Upper lobe of left lung (tissue), 4 donors: ENCODE results near the gene IL17RD.

Source experiments
- EP300 ChIP-seq, 4 donors: sonication (generic); formaldehyde crosslinking; IDR thresholded peaks; one replicate each; pipeline ENCODE4 v1.5.1; 2017; ENCODE audit warnings: antibody characterized with exemption in 4 of 4, control low read depth in 2 of 4
- POLR2A ChIP-seq, 4 donors: fragments of 450-650 bp; IDR thresholded peaks; one replicate each; pipeline ENCODE4 v1.5.1; 2016 to 2017; ENCODE audit warnings: antibody characterized with exemption in 4 of 4, mild to moderate bottlenecking in 2 of 4
- TF ChIP-seq, protein P1 (sequence below), 6 experiments: fragments of 450-650 bp in 4 of 6; fragments of 200-600 bp in 2 of 6; sonication (generic) in 2 of 6; IDR thresholded peaks; one replicate each; pipeline ENCODE4 v1.5.1; 2016 to 2019; ENCODE audit warnings: antibody characterized with exemption in 6 of 6

DNA sequence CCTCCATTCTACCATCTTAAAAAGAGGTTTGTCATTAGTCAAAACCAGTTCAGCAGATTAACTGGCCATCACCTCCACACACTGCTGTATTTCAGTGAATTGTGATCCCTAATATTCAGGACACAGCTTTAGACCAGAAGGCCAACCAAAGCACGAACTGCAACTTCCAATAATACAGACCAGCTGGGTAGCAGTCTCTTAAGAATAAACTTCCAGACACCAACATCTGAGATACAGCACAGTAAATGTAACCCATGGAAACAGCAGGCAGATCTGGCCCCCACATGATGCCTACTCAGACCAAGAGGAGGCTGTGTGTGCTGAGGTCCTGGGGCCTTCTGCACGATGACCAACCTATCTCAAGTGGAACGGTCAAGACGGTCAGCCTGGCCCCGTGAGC lies 69.8 kb downstream of the IL17RD start:
- TF ChIP-seq, protein P1, sequence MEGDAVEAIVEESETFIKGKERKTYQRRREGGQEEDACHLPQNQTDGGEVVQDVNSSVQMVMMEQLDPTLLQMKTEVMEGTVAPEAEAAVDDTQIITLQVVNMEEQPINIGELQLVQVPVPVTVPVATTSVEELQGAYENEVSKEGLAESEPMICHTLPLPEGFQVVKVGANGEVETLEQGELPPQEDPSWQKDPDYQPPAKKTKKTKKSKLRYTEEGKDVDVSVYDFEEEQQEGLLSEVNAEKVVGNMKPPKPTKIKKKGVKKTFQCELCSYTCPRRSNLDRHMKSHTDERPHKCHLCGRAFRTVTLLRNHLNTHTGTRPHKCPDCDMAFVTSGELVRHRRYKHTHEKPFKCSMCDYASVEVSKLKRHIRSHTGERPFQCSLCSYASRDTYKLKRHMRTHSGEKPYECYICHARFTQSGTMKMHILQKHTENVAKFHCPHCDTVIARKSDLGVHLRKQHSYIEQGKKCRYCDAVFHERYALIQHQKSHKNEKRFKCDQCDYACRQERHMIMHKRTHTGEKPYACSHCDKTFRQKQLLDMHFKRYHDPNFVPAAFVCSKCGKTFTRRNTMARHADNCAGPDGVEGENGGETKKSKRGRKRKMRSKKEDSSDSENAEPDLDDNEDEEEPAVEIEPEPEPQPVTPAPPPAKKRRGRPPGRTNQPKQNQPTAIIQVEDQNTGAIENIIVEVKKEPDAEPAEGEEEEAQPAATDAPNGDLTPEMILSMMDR (IDR thresholded peaks at IDR 0.05): no peak
- no peak for TF ChIP-seq EP300 (IDR thresholded peaks at IDR 0.05)
- TF ChIP-seq POLR2A (IDR thresholded peaks at IDR 0.05): no peak
